Measurements from ENCODE around the gene TTC23.

The TTC23 gene

GRCh38 chr15:99187936-99188335 is 61.4 kb downstream of the TTC23 start:
- DNase-seq = no peak

- DNase-seq = no peak
Observed at GRCh38 chr15:99185414-99186130, 63.8 kb downstream of the TTC23 start.

- DNase-seq = no peak
Observed at GRCh38 chr15:99182791-99183190, 66.6 kb downstream of the TTC23 start.

- no peak for DNase-seq
Observed at GRCh38 chr15:99181545-99181971, 67.8 kb downstream of the TTC23 start.

- DNase-seq = no peak
Observed at GRCh38 chr15:99180964-99181306, 68.4 kb downstream of the TTC23 start.

GRCh38 chr15:99180086-99180963 is 69.1 kb downstream of the TTC23 start:
- DNase-seq = no peak

GRCh38 chr15:99177679-99178078 is 71.7 kb downstream of the TTC23 start:
- no peak for DNase-seq

- no peak for DNase-seq
Observed at GRCh38 chr15:99176757-99177156, 72.6 kb downstream of the TTC23 start.

- DNase-seq = no peak
Observed at GRCh38 chr15:99174567-99175395, 74.6 kb downstream of the TTC23 start.

GRCh38 chr15:99172989-99173388 is 76.4 kb downstream of the TTC23 start:
- DNase-seq = no peak

- DNase-seq = no peak
Observed at GRCh38 chr15:99172171-99172570, 77.2 kb downstream of the TTC23 start.

GRCh38 chr15:99170476-99171065 is 78.8 kb downstream of the TTC23 start:
- DNase-seq = no peak

GRCh38 chr15:99169769-99170311 is 79.5 kb downstream of the TTC23 start:
- no peak for DNase-seq

- no peak for DNase-seq
Observed at GRCh38 chr15:99168601-99169580, 80.5 kb downstream of the TTC23 start.

- no peak for DNase-seq
Observed at GRCh38 chr15:99167640-99168039, 81.7 kb downstream of the TTC23 start.

GRCh38 chr15:99167201-99167600 is 82.2 kb downstream of the TTC23 start:
- DNase-seq = no peak

GRCh38 chr15:99165956-99166689 is 83.3 kb downstream of the TTC23 start:
- DNase-seq = no peak

GRCh38 chr15:99165020-99165790 is 84.2 kb downstream of the TTC23 start:
- no peak for DNase-seq

GRCh38 chr15:99164119-99164518 is 85.3 kb downstream of the TTC23 start:
- DNase-seq = no peak

Measured in COR-L47 (cell line).